ENCODE measurements around the gene FREM2.

The FREM2 gene

DNA sequence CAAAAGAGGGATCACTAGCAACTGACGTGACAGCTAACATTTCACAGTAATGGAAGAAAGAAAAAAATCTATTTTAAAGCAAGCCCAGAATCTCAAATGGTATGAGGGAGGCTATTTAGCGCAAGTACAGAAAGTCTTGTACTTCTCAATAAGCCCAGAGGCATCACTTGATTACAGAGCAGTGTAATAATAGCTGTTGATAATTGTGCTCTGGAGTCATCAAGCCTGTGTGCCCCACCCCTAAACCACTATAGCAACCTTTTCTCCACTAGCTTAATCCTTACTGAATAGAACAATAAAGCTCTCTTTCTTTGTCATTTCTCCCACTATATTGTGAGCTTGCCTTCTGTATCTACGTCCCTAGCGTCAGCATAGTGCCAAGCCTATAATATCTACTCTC lies 56.6 kb downstream of the FREM2 start:
- no peaks in the 10 kb centered on the region for H3K4me1 ChIP-seq (ENCODE audit: insufficient read depth, low read length)
- H3K9me3 ChIP-seq (ENCODE audit: low read length) = no peaks in the 10 kb centered on the region
- H3K27me3 ChIP-seq (ENCODE audit: insufficient read depth, low read length) = no peaks in the 10 kb centered on the region
- no peak overlapping the region for H2AFZ ChIP-seq (ENCODE audit: low read depth, low read length)
- no peak overlapping the region for H3K4me3 ChIP-seq (ENCODE audit: low read length)
- no peaks in the 10 kb centered on the region for H3K36me3 ChIP-seq (ENCODE audit: insufficient read depth, low read length)

DNA sequence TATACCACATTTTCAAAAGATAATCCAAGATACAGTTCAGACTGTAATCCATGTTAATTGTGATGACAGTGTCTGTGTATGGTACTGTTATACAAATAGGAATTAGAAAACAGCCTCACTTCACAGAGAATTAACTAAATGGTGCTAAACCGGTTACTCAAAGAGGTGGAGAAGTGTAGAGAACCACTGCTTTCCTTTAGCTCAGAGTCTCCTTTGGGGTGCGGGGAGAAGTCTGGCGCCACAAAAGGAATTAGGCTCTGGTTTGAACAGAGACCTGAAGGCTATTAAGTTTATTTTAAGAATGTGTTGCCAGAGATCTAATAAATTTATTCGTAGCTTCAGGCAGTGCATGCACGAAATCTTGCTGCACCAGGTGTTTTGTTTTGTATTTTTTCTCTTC lies 65.8 kb downstream of the FREM2 start:
- H3K4me1 ChIP-seq (ENCODE audit: insufficient read depth, low read length) = no peaks in the 10 kb centered on the region
- no peak overlapping the region for H3K4me3 ChIP-seq (ENCODE audit: low read length)
- H2AFZ ChIP-seq (ENCODE audit: low read depth, low read length) = no peak overlapping the region
- no peaks in the 10 kb centered on the region for H3K36me3 ChIP-seq (ENCODE audit: insufficient read depth, low read length)
- H3K9me3 ChIP-seq (ENCODE audit: low read length) = no peaks in the 10 kb centered on the region
- no peaks in the 10 kb centered on the region for H3K27me3 ChIP-seq (ENCODE audit: insufficient read depth, low read length)

DNA sequence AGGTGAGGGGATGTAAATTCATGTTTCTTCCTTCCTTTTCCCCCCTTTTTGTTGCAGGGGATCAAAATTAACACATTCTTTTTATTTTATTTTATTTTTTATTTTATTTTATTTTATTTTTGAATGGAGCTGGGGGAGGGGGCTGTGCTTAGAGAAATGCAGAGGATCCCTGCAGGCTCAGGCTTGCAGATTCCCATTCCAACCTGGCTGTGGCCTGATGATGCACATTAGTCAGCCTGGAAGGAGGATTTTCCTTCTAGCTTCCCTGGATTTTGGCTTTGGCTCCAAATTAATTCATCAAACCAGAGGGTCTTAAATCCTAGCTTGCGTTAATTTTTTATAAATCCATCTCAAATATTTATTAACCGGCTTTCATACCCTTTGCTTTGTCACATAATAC lies 67.0 kb downstream of the FREM2 start:
- no peak overlapping the region for H2AFZ ChIP-seq (ENCODE audit: low read depth, low read length)
- H3K4me3 ChIP-seq (ENCODE audit: low read length) = no peak overlapping the region
- no peaks in the 10 kb centered on the region for H3K9me3 ChIP-seq (ENCODE audit: low read length)
- no peaks in the 10 kb centered on the region for H3K27me3 ChIP-seq (ENCODE audit: insufficient read depth, low read length)
- no peaks in the 10 kb centered on the region for H3K4me1 ChIP-seq (ENCODE audit: insufficient read depth, low read length)
- no peaks in the 10 kb centered on the region for H3K36me3 ChIP-seq (ENCODE audit: insufficient read depth, low read length)

DNA sequence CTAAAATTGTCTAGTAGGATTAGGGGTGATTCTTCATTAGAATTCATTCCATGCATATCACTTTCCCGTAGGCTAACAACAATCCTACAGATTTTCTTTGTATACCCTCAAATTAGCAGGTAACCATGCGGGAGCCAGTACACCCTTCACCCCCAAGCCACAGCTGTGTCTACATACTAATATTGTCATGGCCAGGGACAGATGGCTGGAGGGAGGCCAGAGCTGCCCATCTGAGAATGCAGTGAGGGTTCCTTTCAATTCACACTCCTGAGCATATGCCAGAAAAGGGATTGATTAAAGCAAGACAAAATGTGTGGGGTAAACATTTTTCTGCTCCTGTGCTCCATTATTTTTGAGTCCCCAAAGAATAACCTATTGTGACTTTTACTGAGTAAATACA lies 68.9 kb downstream of the FREM2 start:
- H3K4me3 ChIP-seq (ENCODE audit: low read length) = no peak overlapping the region
- no peaks in the 10 kb centered on the region for H3K27me3 ChIP-seq (ENCODE audit: insufficient read depth, low read length)
- no peak overlapping the region for H2AFZ ChIP-seq (ENCODE audit: low read depth, low read length)
- no peaks in the 10 kb centered on the region for H3K9me3 ChIP-seq (ENCODE audit: low read length)
- no peaks in the 10 kb centered on the region for H3K4me1 ChIP-seq (ENCODE audit: insufficient read depth, low read length)
- H3K36me3 ChIP-seq (ENCODE audit: insufficient read depth, low read length) = no peaks in the 10 kb centered on the region

DNA sequence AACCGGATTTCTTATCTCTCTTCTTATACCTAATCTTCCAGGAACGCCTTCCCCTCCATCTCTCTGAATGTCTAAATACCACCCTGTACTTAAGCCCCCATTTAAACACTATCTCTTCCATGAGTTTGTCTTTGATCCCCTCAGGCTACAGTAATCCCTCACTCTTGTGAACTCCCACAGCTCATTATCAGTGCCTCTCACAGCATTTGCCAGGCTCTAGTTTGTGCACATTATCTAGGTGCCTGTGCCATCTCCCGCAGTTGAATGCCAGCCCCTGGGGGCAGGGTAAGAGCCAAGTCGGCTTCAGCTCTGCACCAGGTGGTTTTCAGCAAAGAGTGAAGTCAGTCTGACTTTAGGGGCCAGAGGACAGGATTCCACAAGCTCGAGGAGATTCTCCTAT lies 71.4 kb downstream of the FREM2 start:
- H3K36me3 ChIP-seq (ENCODE audit: insufficient read depth, low read length) = no peaks in the 10 kb centered on the region
- H3K27me3 ChIP-seq (ENCODE audit: insufficient read depth, low read length) = no peaks in the 10 kb centered on the region
- no peak overlapping the region for H3K4me3 ChIP-seq (ENCODE audit: low read length)
- no peaks in the 10 kb centered on the region for H3K9me3 ChIP-seq (ENCODE audit: low read length)
- H2AFZ ChIP-seq (ENCODE audit: low read depth, low read length) = no peak overlapping the region
- no peaks in the 10 kb centered on the region for H3K4me1 ChIP-seq (ENCODE audit: insufficient read depth, low read length)

DNA sequence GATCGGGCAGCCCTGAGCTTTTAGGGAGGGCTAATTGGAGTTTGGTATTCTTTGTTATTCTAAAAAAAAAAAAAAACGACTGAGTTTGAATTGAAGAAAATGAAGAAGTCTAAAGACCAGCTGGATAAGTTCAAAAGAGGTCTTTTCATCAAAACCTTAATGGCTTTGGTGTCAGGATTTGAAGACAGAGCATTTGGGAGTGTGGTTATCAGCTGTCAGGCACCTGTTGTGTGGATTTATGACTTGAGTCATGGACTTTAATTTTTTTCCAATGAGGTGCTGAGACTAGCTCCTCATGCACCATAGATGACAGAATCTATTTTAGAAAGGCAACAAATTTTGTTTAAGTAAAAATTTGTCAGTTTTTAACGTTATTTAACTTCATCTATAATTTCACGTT lies 72.5 kb downstream of the FREM2 start:
- Histone ChIP-seq H3K4me1 (ENCODE audit: insufficient read depth, low read length) (no peaks in the 10 kb centered on the region), H2AFZ (ENCODE audit: low read depth, low read length) (no peak overlapping the region), H3K4me3 (ENCODE audit: low read length) (no peak overlapping the region), H3K36me3 (ENCODE audit: insufficient read depth, low read length) (no peaks in the 10 kb centered on the region), H3K27me3 (ENCODE audit: insufficient read depth, low read length) (no peaks in the 10 kb centered on the region), H3K9me3 (ENCODE audit: low read length) (no peaks in the 10 kb centered on the region)

DNA sequence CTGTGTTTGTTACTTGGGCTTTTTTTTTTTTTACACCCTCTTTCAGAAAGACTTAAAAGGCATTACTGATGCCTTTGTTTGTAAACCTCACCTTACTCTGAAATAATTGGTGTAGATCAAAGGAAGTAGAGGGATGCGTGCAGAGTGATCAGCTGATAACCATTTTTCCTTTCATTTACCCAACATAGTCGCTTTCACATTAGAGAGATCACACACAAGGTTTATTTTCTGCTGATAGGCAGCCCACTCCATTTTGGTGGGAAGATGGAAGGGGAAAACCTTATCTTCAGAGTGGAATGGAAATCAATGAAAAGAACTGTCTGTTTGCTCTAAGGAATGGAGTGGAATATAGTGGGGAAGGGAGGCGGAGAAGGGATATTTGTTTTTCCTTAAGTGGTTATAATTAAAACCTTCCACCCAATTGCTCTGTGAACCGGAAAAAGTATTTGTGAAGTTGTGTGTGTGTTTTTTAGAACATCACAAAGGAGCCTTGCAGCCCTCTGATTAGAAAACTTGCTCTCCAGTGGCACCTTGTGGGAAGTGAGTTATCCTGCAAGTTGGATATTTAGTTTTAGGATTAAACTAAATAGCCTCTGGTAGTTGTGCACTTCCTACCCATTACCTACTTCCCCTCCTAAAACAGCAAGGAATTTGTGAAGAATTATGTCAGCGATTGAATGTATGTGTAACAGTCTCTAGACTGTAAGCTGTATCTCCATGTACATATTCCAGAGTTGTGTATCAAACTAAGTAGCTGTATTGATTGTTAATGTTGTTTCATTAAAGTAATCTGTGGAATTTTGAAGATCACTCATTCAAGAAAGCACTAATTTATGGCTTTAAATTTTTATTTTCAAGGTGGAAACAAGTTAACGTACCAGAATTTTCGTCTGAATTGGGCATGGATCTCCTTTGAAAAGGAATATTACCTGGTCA lies 76.8 kb downstream of the FREM2 start:
- no peaks in the 10 kb centered on the region for H3K9me3 ChIP-seq (ENCODE audit: low read length)
- no peaks in the 10 kb centered on the region for H3K27me3 ChIP-seq (ENCODE audit: insufficient read depth, low read length)
- H3K4me1 ChIP-seq (ENCODE audit: insufficient read depth, low read length) = no peaks in the 10 kb centered on the region
- H2AFZ ChIP-seq (ENCODE audit: low read depth, low read length) = peak overlapping the region; percentile 72
- no peaks in the 10 kb centered on the region for H3K36me3 ChIP-seq (ENCODE audit: insufficient read depth, low read length)
- peak overlapping the region; percentile 3 for H3K4me3 ChIP-seq (ENCODE audit: low read length)

DNA sequence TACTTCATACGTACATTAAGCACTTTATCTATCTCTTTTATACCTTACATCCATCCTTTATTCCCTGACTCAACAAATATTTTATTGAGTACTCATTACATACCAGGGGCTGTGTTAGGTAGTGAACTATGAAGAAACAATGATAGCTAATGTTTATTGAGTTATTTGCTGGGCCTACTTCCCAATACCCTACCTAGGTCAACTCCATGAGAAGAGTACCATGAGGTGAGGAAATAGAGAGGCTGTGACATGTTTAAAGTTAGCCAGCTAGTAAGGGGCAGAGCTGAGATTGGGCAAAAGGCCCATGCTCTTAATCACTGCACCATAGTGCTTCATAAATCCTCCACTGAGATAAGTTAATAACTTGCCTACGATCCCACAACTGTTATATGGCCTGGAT lies 79.9 kb downstream of the FREM2 start:
- Histone ChIP-seq H3K27me3 (ENCODE audit: insufficient read depth, low read length) (no peaks in the 10 kb centered on the region), H3K9me3 (ENCODE audit: low read length) (no peaks in the 10 kb centered on the region), H2AFZ (ENCODE audit: low read depth, low read length) (no peak overlapping the region), H3K4me1 (ENCODE audit: insufficient read depth, low read length) (no peaks in the 10 kb centered on the region), H3K4me3 (ENCODE audit: low read length) (no peak overlapping the region), H3K36me3 (ENCODE audit: insufficient read depth, low read length) (no peaks in the 10 kb centered on the region)

DNA sequence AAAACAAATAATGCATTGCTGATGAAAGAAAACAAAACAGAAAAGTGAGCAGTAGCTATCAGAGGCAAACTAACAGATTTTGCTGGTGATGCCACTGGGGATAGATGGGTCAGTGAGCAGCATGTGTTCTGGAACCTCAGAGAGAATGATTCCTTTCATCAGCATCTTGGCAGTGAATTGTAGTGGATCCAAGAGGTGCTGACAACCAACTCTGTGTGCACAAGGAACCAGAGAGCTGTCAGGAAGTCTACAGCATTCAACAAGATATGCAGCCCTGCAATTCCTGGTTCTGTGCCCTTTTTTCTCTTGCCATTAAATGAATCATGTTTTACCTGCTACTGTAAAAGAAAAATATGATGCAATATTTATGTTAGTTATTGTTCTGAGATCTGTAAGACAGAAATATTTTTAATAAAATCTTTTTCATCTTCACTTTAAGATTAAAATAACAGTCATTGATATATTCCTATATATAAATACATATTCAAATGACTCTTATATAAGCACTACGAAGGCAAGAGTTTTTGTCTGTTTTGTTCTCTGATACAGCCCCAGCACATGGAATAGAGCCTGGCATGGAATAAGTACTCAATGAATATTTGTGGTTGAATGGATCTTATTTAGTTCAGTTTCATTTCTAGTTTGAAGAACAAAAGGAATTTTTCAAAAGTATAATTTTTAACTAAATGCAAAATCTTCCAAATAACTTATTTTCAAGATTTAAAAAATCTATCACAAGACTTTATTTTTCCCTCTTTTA lies 80.8 kb downstream of the FREM2 start:
- no peaks in the 10 kb centered on the region for H3K4me1 ChIP-seq (ENCODE audit: insufficient read depth, low read length)
- H3K27me3 ChIP-seq (ENCODE audit: insufficient read depth, low read length) = no peaks in the 10 kb centered on the region
- H3K4me3 ChIP-seq (ENCODE audit: low read length) = no peak overlapping the region
- H3K36me3 ChIP-seq (ENCODE audit: insufficient read depth, low read length) = no peaks in the 10 kb centered on the region
- no peak overlapping the region for H2AFZ ChIP-seq (ENCODE audit: low read depth, low read length)
- no peaks in the 10 kb centered on the region for H3K9me3 ChIP-seq (ENCODE audit: low read length)

DNA sequence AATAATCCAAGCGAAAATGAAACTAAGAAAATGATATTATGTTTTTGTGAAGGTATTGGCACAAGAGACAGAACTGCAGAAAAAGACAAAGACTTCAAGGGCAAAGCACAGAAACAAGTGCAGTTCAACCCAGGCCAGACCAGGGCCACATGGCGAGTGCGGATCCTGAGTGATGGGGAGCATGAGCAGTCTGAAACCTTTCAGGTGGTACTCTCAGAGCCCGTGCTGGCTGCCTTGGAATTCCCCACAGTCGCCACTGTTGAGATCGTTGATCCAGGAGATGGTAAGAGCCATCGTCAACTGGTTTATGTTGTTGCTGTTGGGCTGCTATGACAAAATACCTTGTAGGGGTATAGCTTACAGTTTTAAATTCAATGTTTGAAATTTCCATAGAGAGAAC lies 82.6 kb downstream of the FREM2 start:
- Histone ChIP-seq H3K27me3 (ENCODE audit: insufficient read depth, low read length) (no peaks in the 10 kb centered on the region), H2AFZ (ENCODE audit: low read depth, low read length) (no peak overlapping the region), H3K9me3 (ENCODE audit: low read length) (no peaks in the 10 kb centered on the region), H3K36me3 (ENCODE audit: insufficient read depth, low read length) (no peaks in the 10 kb centered on the region), H3K4me1 (ENCODE audit: insufficient read depth, low read length) (no peaks in the 10 kb centered on the region), H3K4me3 (ENCODE audit: low read length) (no peak overlapping the region)

DNA sequence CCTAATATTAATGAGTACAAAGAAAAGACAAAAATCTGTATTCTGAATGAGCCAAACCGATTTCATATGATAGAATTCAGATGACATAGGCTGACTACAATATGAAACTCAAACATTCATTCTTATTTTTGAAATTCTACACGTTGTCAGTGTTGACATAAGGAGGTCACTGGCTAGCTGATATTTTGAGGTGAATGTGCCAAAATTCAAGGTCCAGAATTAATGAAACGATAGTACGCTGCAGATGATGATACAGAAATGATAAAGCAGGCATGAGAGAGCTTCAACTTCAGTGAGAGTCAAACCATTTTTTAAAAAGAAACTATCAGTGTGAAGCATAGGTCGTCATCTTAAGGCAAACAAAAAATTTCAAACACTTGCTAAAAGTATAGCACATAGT lies 88.2 kb downstream of the FREM2 start:
- Histone ChIP-seq H3K36me3 (ENCODE audit: insufficient read depth, low read length) (no peaks in the 10 kb centered on the region), H3K4me1 (ENCODE audit: insufficient read depth, low read length) (no peaks in the 10 kb centered on the region), H2AFZ (ENCODE audit: low read depth, low read length) (no peak overlapping the region), H3K4me3 (ENCODE audit: low read length) (no peak overlapping the region), H3K9me3 (ENCODE audit: low read length) (no peaks in the 10 kb centered on the region), H3K27me3 (ENCODE audit: insufficient read depth, low read length) (no peaks in the 10 kb centered on the region)

DNA sequence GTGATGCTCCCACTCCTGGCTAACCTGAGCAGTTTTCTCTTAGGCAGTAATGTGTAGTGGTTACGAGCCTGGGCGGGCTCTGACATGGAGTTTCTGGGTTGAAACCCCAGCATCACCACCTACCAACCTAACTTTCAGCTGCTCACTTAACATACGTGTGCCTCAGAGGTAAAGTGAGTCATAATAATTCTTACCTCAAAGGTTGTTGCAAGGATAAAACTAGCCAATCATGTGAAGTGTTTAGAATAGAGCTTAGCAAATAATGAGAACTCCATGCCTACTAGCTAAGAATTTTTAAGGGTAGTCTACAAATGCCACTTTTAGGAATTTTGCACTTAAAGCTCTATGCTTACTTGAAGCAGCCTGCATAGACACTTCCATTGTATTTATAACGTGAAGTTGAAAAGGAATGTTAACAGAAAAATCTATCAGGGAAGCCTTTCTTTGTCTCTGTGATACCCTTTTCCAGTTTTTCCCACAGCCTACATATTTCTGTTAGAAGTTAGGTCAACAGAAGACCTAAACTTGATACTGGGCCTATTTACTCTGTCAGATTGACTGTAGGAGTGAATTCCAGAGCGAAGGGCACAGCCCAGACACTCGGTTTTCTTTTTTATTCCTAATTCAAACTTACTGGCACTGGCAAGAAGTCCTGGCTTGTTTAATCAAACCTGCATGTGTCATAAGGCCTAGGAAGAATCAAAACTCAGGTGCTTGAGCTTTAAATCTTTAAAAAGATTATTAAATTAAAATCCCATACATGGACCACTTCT lies 90.7 kb downstream of the FREM2 start:
- Histone ChIP-seq H2AFZ (ENCODE audit: low read depth, low read length) (no peak overlapping the region), H3K9me3 (ENCODE audit: low read length) (no peaks in the 10 kb centered on the region), H3K27me3 (ENCODE audit: insufficient read depth, low read length) (no peaks in the 10 kb centered on the region), H3K36me3 (ENCODE audit: insufficient read depth, low read length) (no peaks in the 10 kb centered on the region), H3K4me1 (ENCODE audit: insufficient read depth, low read length) (no peaks in the 10 kb centered on the region), H3K4me3 (ENCODE audit: low read length) (no peak overlapping the region)

DNA sequence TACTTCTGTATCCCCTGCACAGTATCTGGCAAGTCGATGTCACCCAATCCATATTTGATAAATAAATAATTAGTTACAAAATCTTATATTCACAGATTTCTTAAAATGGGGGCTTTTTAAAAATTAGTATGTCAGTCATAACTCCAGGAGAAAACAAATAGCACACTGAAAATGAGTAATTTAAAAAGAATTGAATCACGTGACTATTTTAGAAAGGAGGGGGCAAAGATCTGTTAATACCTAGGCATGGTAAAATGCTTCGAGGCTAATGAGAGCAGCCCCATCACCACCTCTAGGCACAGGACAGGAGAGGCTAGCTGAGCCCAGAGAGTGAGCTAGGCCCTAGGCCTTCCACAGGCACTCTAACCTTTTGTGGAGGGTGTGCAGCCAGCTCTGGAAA lies 94.7 kb downstream of the FREM2 start:
- no peaks in the 10 kb centered on the region for H3K9me3 ChIP-seq (ENCODE audit: low read length)
- H3K4me3 ChIP-seq (ENCODE audit: low read length) = no peak overlapping the region
- no peaks in the 10 kb centered on the region for H3K27me3 ChIP-seq (ENCODE audit: insufficient read depth, low read length)
- no peaks in the 10 kb centered on the region for H3K36me3 ChIP-seq (ENCODE audit: insufficient read depth, low read length)
- no peaks in the 10 kb centered on the region for H3K4me1 ChIP-seq (ENCODE audit: insufficient read depth, low read length)
- H2AFZ ChIP-seq (ENCODE audit: low read depth, low read length) = no peak overlapping the region
